ENCODE results near the gene ZMYM4. TPM values are rescaled to one million over a fixed set of nuclear protein-coding genes. Genes with fewer than 3 reads are reported as not detected.

The ZMYM4 gene
- total and polyA plus RNA-seq, 12 donors, result 6.7 to 37.7 (median 34.1) TPM

DNA sequence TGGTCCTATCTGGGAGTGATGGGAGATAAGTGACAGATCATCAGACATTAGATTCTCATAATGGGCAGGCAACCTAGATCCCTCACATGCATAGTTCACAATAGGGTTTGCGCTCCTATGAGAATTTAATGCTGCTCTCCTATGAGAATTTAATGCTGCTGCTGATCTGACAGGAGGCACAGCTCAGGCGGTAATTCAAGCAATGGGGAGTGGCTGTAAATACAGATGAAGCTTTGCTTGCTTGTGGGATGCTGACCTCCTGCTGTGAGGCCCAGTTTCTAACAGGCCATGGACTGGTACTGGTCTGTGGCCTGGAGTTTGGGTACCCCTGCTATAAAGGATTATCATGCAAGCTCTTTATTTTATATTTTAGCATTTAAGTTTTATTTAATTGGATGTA lies 72.0 kb downstream of the ZMYM4 start:
- DNase-seq, result no peak
- Histone ChIP-seq H3K4me3 (no peak overlapping the region), H3K27me3 (no peaks in the 10 kb centered on the region), H3K4me1 (peaks cover 0 to 8% (median 5%) of the 10 kb centered on the region in 9 donors), H3K36me3 (peaks cover 0 to 26% (median 0%) of the 10 kb centered on the region in 9 donors), H3K27ac (no peak overlapping the region), H3K9me3 (peaks cover 0 to 10% (median 0%) of the 10 kb centered on the region in 11 donors)
- intact Hi-C loops (cut with DNase I), result no loop called here
- TF ChIP-seq, protein P1, sequence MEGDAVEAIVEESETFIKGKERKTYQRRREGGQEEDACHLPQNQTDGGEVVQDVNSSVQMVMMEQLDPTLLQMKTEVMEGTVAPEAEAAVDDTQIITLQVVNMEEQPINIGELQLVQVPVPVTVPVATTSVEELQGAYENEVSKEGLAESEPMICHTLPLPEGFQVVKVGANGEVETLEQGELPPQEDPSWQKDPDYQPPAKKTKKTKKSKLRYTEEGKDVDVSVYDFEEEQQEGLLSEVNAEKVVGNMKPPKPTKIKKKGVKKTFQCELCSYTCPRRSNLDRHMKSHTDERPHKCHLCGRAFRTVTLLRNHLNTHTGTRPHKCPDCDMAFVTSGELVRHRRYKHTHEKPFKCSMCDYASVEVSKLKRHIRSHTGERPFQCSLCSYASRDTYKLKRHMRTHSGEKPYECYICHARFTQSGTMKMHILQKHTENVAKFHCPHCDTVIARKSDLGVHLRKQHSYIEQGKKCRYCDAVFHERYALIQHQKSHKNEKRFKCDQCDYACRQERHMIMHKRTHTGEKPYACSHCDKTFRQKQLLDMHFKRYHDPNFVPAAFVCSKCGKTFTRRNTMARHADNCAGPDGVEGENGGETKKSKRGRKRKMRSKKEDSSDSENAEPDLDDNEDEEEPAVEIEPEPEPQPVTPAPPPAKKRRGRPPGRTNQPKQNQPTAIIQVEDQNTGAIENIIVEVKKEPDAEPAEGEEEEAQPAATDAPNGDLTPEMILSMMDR (IDR thresholded peaks at IDR 0.05), result no peak
- WGBS, 2 donors, result 98 to 100% methylated on average over 2 of the region's 2 CpGs
- ATAC-seq, result no peak

DNA sequence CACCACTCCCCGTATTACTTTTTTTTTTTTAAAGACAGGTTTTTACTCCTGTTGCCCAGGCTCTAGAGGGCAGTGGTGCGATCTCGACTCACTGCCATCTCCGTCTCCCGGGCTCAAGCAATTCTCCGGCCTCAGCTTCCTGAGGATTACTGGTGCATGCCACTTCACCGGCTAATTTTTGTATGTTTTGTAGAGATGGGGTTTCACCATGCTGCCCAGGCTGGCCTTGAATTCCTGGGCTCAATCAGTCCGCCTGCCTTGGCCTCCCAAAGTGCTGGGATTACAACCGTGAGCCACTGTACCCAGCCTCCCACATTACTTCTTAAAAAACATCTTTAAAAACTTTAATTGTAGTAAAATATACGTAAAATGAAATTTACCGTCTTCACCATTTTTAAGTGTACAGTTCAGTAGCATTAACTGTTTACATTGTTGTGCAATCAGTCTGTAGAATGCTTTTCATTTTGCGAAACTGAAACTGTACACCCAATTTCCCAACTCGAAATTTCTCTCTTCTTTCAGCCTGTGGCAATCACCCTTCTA lies 77.0 kb downstream of the ZMYM4 start:
- peaks cover 0 to 20% (median 8%) of the 10 kb centered on the region in 9 donors for H3K4me1 ChIP-seq
- DNase-seq (no peak), ATAC-seq (no peak)
- no peaks in the 10 kb centered on the region for H3K36me3 ChIP-seq
- intact Hi-C loops (cut with DNase I), result no loop called here
- WGBS, 2 donors, result 91 to 94% methylated on average over 13 of the region's 13 CpGs
- TF ChIP-seq, protein P1 (IDR thresholded peaks at IDR 0.05), result peak in 1 of 9 donors; percentile 25
- H3K9me3 ChIP-seq, result peaks cover 0 to under 1% (median 0%) of the 10 kb centered on the region in 11 donors
- H3K27ac ChIP-seq, result peak overlapping the region in 1 of 10 donors; percentile 79
- no peaks in the 10 kb centered on the region for H3K27me3 ChIP-seq
- H3K4me3 ChIP-seq, result peak overlapping the region in 1 of 10 donors; percentile 48

DNA sequence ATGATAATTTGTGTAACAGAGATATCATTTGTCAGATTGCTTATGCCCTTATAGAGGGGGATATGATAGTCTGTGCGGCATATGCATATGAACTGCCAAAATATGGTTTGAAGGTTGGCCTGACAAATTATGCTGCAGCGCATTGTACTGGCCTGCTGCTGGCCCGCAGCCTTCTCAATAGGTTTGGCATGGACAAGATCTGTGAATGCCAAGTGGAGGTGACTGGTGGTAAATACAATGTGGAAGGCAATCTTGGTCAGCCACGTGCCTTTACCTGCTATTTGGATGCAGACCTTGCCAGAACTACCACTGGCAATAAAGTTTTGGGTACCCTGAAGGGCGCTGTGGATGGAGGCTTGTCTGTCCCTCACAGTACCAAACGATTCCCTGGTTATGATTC lies 82.4 kb downstream of the ZMYM4 start:
- intact Hi-C loops (cut with DNase I), result no loop called here
- no peak overlapping the region for H3K4me3 ChIP-seq
- H3K4me1 ChIP-seq, result peaks cover 0 to 25% (median 7%) of the 10 kb centered on the region in 9 donors
- H3K9me3 ChIP-seq, result no peaks in the 10 kb centered on the region
- H3K27me3 ChIP-seq, result no peaks in the 10 kb centered on the region
- peak overlapping the region in 6 of 10 donors; percentile 6 to 60 (median 18) for H3K27ac ChIP-seq
- ATAC-seq (peak in 4 of 8 donors; percentile 25 to 69 (median 65)), DNase-seq (peak in 1 of 2 donors; percentile 12)
- 54 to 67% methylated on average over 6 of the region's 6 CpGs for WGBS, 2 donors
- TF ChIP-seq, protein P1 (IDR thresholded peaks at IDR 0.05), result no peak
- no peaks in the 10 kb centered on the region for H3K36me3 ChIP-seq

DNA sequence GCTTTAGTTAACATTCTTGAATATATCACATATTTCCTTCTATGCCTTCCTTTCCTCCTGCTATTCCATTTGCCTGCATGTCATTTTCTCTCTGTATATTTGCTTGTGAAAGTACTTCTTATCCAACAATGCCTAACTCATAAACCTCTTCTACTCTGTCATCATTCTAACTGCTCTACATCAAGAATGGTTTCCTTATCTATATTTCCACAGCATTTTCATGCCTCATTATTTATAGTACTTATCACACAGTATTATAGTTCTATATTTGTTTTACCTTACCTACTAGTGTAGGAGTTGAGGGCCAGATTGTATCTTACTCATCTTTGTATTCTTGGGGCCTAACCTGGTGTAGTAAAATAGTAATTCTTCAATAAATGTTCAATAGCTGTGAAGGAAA lies 91.5 kb downstream of the ZMYM4 start:
- Histone ChIP-seq H3K4me3 (no peak overlapping the region), H3K27ac (no peak overlapping the region), H3K4me1 (peaks cover 0 to 26% (median 8%) of the 10 kb centered on the region in 9 donors), H3K27me3 (no peaks in the 10 kb centered on the region), H3K9me3 (no peaks in the 10 kb centered on the region), H3K36me3 (peaks cover 0 to 42% (median 0%) of the 10 kb centered on the region in 9 donors)
- no peak for ATAC-seq
- DNase-seq, result no peak
- intact Hi-C loops (cut with DNase I), result no loop called here
- TF ChIP-seq, protein P1 (IDR thresholded peaks at IDR 0.05), result no peak
